Measurements from ENCODE around the gene HNRNPA2B1. TPM values are rescaled to one million over a fixed set of nuclear protein-coding genes. Genes with fewer than 3 reads are reported as not detected.

The HNRNPA2B1 gene
- total RNA-seq, 1 experiment from 2014 or later: 1,101 TPM

GRCh38 chr7:26191974-26192479 lies 8.5 kb downstream of the HNRNPA2B1 start:
- H3K9me3 Mint-ChIP-seq: no peaks in the 10 kb centered on the region
- H3K4me3 Mint-ChIP-seq: no peak overlapping the region
- H3K27ac Mint-ChIP-seq: peak overlapping the region; percentile 89
- peaks cover 77% of the 10 kb centered on the region for H3K36me3 Mint-ChIP-seq
- ATAC-seq (no peak), DNase-seq (ENCODE audit: low spot score) (no peak)
- H3K27me3 Mint-ChIP-seq (ENCODE audit: low read depth): no peaks in the 10 kb centered on the region
- TF ChIP-seq SOX15 (CRISPR knock-in tag; IDR thresholded peaks at IDR 0.05): no peak
- TF ChIP-seq NFYB (CRISPR knock-in tag; conservative IDR thresholded peaks at IDR 0.05; ENCODE audit: low read depth): no peak
- no peak for TF ChIP-seq STAT6 (CRISPR knock-in tag; conservative IDR thresholded peaks at IDR 0.05; ENCODE audit: low read depth)
- TF ChIP-seq, protein P1, sequence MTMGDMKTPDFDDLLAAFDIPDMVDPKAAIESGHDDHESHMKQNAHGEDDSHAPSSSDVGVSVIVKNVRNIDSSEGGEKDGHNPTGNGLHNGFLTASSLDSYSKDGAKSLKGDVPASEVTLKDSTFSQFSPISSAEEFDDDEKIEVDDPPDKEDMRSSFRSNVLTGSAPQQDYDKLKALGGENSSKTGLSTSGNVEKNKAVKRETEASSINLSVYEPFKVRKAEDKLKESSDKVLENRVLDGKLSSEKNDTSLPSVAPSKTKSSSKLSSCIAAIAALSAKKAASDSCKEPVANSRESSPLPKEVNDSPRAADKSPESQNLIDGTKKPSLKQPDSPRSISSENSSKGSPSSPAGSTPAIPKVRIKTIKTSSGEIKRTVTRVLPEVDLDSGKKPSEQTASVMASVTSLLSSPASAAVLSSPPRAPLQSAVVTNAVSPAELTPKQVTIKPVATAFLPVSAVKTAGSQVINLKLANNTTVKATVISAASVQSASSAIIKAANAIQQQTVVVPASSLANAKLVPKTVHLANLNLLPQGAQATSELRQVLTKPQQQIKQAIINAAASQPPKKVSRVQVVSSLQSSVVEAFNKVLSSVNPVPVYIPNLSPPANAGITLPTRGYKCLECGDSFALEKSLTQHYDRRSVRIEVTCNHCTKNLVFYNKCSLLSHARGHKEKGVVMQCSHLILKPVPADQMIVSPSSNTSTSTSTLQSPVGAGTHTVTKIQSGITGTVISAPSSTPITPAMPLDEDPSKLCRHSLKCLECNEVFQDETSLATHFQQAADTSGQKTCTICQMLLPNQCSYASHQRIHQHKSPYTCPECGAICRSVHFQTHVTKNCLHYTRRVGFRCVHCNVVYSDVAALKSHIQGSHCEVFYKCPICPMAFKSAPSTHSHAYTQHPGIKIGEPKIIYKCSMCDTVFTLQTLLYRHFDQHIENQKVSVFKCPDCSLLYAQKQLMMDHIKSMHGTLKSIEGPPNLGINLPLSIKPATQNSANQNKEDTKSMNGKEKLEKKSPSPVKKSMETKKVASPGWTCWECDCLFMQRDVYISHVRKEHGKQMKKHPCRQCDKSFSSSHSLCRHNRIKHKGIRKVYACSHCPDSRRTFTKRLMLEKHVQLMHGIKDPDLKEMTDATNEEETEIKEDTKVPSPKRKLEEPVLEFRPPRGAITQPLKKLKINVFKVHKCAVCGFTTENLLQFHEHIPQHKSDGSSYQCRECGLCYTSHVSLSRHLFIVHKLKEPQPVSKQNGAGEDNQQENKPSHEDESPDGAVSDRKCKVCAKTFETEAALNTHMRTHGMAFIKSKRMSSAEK (CRISPR knock-in tag; IDR thresholded peaks at IDR 0.05; ENCODE audit: borderline replicate concordance): no peak
- TF ChIP-seq ZNF138 (CRISPR knock-in tag; conservative IDR thresholded peaks at IDR 0.05): no peak
- TF ChIP-seq MXD4 (CRISPR knock-in tag; IDR thresholded peaks at IDR 0.05; ENCODE audit: borderline replicate concordance): no peak
- TF ChIP-seq FOXP1 (CRISPR knock-in tag; IDR thresholded peaks at IDR 0.05; ENCODE audit: borderline replicate concordance): no peak
- no peak for TF ChIP-seq ZNF263 (CRISPR knock-in tag; IDR thresholded peaks at IDR 0.05; ENCODE audit: low read depth)
- TF ChIP-seq ETV6 (CRISPR knock-in tag; IDR thresholded peaks at IDR 0.05): no peak
- no peak for TF ChIP-seq ZNF396 (CRISPR knock-in tag; IDR thresholded peaks at IDR 0.05; ENCODE audit: borderline replicate concordance)
- no peak for TF ChIP-seq GTF2I (CRISPR knock-in tag; conservative IDR thresholded peaks at IDR 0.05)
- no peak for TF ChIP-seq ZNF317 (CRISPR knock-in tag; IDR thresholded peaks at IDR 0.05; ENCODE audit: borderline replicate concordance, low read depth)
- TF ChIP-seq TP53 (CRISPR knock-in tag; IDR thresholded peaks at IDR 0.05): no peak
- TF ChIP-seq ATF1 (CRISPR knock-in tag; IDR thresholded peaks at IDR 0.05): no peak
- TF ChIP-seq KAT7 (CRISPR knock-in tag; IDR thresholded peaks at IDR 0.05; ENCODE audit: borderline replicate concordance): no peak
- no peak for TF ChIP-seq CREB1 (CRISPR knock-in tag; IDR thresholded peaks at IDR 0.05)
- TF ChIP-seq, protein P2, sequence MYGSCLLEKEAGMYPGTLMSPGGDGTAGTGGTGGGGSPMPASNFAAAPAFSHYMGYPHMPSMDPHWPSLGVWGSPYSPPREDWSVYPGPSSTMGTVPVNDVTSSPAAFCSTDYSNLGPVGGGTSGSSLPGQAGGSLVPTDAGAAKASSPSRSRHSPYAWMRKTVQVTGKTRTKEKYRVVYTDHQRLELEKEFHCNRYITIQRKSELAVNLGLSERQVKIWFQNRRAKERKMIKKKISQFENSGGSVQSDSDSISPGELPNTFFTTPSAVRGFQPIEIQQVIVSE (CRISPR knock-in tag; IDR thresholded peaks at IDR 0.05; ENCODE audit: borderline replicate concordance): no peak
- TF ChIP-seq NR1H2 (CRISPR knock-in tag; IDR thresholded peaks at IDR 0.05): no peak
- no peak for TF ChIP-seq ZBTB43 (CRISPR knock-in tag; IDR thresholded peaks at IDR 0.05)
- TF ChIP-seq AFF4 (CRISPR knock-in tag; IDR thresholded peaks at IDR 0.05; ENCODE audit: borderline replicate concordance): no peak
- ChIA-PET POLR2A (interaction anchor here (0.8 to 2.3 kb wide), 4 partner anchors 8 to 37 kb away, joined by 3 to 9 read pairs (median 5); partner anchors contain the start of genes CBX3 and HNRNPA2B1), CTCF (interaction anchor here (0.6 to 1.3 kb wide), 2 partner anchors 93 to 112 kb away, joined by 3 to 4 read pairs; no protein-coding TSS in a partner anchor)
- peaks cover 73% of the 10 kb centered on the region for H3K4me1 Mint-ChIP-seq
